ENCODE results near the gene TMEM253.

TMEM253 gene

GRCh38 chr14:21100931-21101330 is at the start of gene TMEM253:
TMEM253 (plus strand) TSS chr14:21101066; CDS start chr14:21101344, 278 bp downstream.
- no peak for TF ChIP-seq ZNF274 (IDR thresholded peaks at IDR 0.05; ENCODE audit: low read depth, low read length)
- no peak within 1 kb of the TSS for H3K4me3 ChIP-seq (ENCODE audit: low read length)

DNA sequence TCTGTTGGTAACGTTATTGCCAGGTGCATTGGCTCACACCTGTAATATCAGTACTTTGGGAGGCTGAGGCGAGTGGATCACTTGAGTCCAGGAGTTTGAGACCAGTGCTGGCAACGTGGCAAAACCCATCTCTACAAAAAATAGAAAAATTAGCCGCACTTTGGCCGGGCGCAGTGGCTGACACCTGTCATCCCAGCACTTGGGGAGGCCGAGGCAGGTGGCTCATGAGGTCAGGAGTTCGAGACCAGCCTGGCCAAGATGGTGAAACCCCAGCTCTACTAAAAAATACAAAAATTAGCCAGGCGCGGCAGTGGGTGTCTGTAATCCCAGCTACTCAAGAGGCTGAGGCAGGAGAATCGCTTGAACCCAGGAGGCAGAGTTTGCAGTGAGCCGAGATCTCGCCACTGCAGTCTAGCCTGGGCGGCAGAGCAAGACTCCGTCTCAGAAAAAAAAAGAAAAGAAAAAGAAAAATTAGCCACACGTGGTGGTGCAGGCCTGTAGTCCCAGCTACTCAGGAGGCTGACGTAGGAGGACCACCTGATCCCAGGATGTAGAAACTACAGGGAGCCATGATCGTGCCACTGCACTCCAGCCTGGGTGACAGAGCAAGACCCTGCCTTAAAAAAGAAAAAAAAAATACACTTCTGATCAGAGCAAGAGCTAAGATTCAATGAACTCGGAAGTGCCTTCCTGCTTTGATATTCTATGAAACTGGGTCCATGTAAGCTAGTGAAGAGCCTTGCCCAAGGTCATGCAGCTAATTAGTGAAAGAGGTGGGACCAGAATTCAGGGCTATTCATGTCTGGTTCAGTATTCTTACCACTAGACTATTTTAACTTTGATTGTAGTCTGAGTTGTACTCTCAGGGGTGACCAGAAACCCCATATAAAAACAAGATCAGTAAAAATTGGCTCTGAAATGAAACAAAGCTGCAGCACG is 47.4 kb upstream of the TMEM253 start:
- TF ChIP-seq ZNF274 (IDR thresholded peaks at IDR 0.05; ENCODE audit: low read depth, low read length): no peak
- no peak overlapping the region for H3K4me3 ChIP-seq (ENCODE audit: low read length)

GRCh38 chr14:21054123-21054767 is 46.6 kb upstream of the TMEM253 start:
- TF ChIP-seq ZNF274 (IDR thresholded peaks at IDR 0.05; ENCODE audit: low read depth, low read length): no peak
- H3K4me3 ChIP-seq (ENCODE audit: low read length): no peak overlapping the region

GRCh38 chr14:21054768-21055145 is 46.1 kb upstream of the TMEM253 start:
- TF ChIP-seq ZNF274 (IDR thresholded peaks at IDR 0.05; ENCODE audit: low read depth, low read length): no peak
- H3K4me3 ChIP-seq (ENCODE audit: low read length): no peak overlapping the region

- no peak overlapping the region for H3K4me3 ChIP-seq (ENCODE audit: low read length)
- no peak for TF ChIP-seq ZNF274 (IDR thresholded peaks at IDR 0.05; ENCODE audit: low read depth, low read length)
Measured at GRCh38 chr14:21055432-21056117, 45.3 kb upstream of the TMEM253 start.

DNA sequence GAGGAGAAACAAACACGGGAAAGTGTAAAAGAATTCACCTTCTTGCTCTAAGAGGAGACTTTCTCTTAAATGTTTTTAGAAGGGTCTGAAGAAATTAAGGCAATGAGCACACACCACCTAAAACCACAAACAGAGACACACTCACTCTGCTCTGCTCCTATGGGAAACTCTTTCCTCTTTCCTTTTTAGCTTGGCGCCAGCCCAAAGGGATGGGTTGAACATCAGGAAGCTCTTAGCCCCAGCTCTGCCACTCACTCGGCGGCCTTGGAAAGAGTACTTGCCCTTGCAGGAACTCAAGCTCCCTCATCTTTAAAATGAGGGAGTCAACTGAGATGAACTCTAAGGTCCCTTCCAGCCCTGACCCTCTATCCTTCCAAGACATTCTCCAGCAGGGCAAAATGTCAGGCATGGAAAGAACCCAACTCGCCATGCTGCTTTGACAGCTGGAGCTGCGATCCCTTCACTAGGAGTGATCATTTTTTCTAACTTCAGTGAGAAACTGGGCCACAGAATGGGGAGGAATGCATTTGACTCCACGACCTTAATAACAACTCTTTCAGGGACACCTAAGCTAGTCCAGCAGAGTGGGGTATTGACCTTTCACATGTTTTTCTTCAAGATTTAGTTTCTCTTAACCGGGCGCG is 44.2 kb upstream of the TMEM253 start:
- no peak overlapping the region for H3K4me3 ChIP-seq (ENCODE audit: low read length)
- no peak for TF ChIP-seq ZNF274 (IDR thresholded peaks at IDR 0.05; ENCODE audit: low read depth, low read length)

- no peak within 1 kb of the TSS for H3K4me3 ChIP-seq (ENCODE audit: low read length)
- no peak for TF ChIP-seq ZNF274 (IDR thresholded peaks at IDR 0.05; ENCODE audit: low read depth, low read length)
Measured at GRCh38 chr14:21057803-21058675, 42.8 kb upstream of the TMEM253 start, which contains the start of gene RNASE8. RNASE8 (plus strand) TSS chr14:21057822; CDS start chr14:21057893, 71 bp downstream.

GRCh38 chr14:21058903-21059302 is 42.0 kb upstream of the TMEM253 start:
- H3K4me3 ChIP-seq (ENCODE audit: low read length): no peak overlapping the region
- no peak for TF ChIP-seq ZNF274 (IDR thresholded peaks at IDR 0.05; ENCODE audit: low read depth, low read length)

- no peak overlapping the region for H3K4me3 ChIP-seq (ENCODE audit: low read length)
- TF ChIP-seq ZNF274 (IDR thresholded peaks at IDR 0.05; ENCODE audit: low read depth, low read length): no peak
Measured at GRCh38 chr14:21059842-21060613, 40.8 kb upstream of the TMEM253 start.

- H3K4me3 ChIP-seq (ENCODE audit: low read length): no peak overlapping the region
- TF ChIP-seq ZNF274 (IDR thresholded peaks at IDR 0.05; ENCODE audit: low read depth, low read length): no peak
Measured at GRCh38 chr14:21060614-21061346, 40.1 kb upstream of the TMEM253 start.

GRCh38 chr14:21061347-21061668 is 39.6 kb upstream of the TMEM253 start:
- TF ChIP-seq ZNF274 (IDR thresholded peaks at IDR 0.05; ENCODE audit: low read depth, low read length): no peak
- H3K4me3 ChIP-seq (ENCODE audit: low read length): no peak overlapping the region

GRCh38 chr14:21063479-21063878 is 37.4 kb upstream of the TMEM253 start:
- no peak overlapping the region for H3K4me3 ChIP-seq (ENCODE audit: low read length)
- TF ChIP-seq ZNF274 (IDR thresholded peaks at IDR 0.05; ENCODE audit: low read depth, low read length): no peak
